ENCODE measurements around the gene FAM107B.

GRCh38 chr10:14547816-14548215 lies 226.9 kb downstream of the FAM107B start:
- TF ChIP-seq CTCF (IDR thresholded peaks at IDR 0.05) (no peak), POLR2AphosphoS5 (IDR thresholded peaks at IDR 0.05) (no peak)

Measured in breast epithelium (tissue), 3 donors.